Fibroblast of villous mesenchyme (primary cell): Measurements from ENCODE around the gene NRF1. TPM values are rescaled to one million over a fixed set of nuclear protein-coding genes. Genes with fewer than 3 reads are reported as not detected.
"Not testable (repeated sequence)": the region's sequence is repeated elsewhere in the genome, so short reads cannot be mapped to it uniquely, and the experiment has no call there.

ENCODE experiments used
- DNase-seq: peaks from one replicate; pipeline ENCODE4 v3.0.0-alpha.2; 2010; ENCODE audit warnings: low read depth
- H3K4me3 ChIP-seq: 2 replicates; pipeline ENCODE4 v1.5.1; 2011; ENCODE audit warnings: low read depth, mild to moderate bottlenecking, low read length
- CTCF ChIP-seq: IDR thresholded peaks from 2 replicates; pipeline ENCODE4 v1.5.1; 2012; ENCODE audit warnings: low read depth, mild to moderate bottlenecking, low read length; ENCODE audit not compliant: insufficient read depth
- total RNA-seq: library from RNA; depleted of rRNA; stranded (reverse); fragments of >200 nt; gene quantifications from 2 replicates; pipeline ENCODE4 v1.2.3, GENCODE V29; 2012

Gene NRF1
- total RNA-seq, 1 donor, result 12.5 TPM

GRCh38 chr7:129646369-129647021, 35.0 kb downstream of the NRF1 start:
- no peak for TF ChIP-seq CTCF
- DNase-seq, result no peak
- no peak overlapping the region for H3K4me3 ChIP-seq

GRCh38 chr7:129649128-129649690, 37.7 kb downstream of the NRF1 start:
- H3K4me3 ChIP-seq, result no peak overlapping the region
- DNase-seq, result no peak
- TF ChIP-seq CTCF, result no peak

- H3K4me3 ChIP-seq, result no peak overlapping the region
- TF ChIP-seq CTCF, result no peak
- DNase-seq, result no peak
Observed at GRCh38 chr7:129650056-129650758, 38.7 kb downstream of the NRF1 start.

GRCh38 chr7:129652914-129653313, 41.4 kb downstream of the NRF1 start:
- no peak for TF ChIP-seq CTCF
- DNase-seq, result no peak
- H3K4me3 ChIP-seq, result no peak overlapping the region

- no peak for DNase-seq
- TF ChIP-seq CTCF, result no peak
- H3K4me3 ChIP-seq, result no peak overlapping the region
Observed at GRCh38 chr7:129655811-129656210, 44.3 kb downstream of the NRF1 start.

GRCh38 chr7:129657363-129657762, 45.8 kb downstream of the NRF1 start:
- DNase-seq, result no peak
- no peak overlapping the region for H3K4me3 ChIP-seq
- TF ChIP-seq CTCF, result no peak

GRCh38 chr7:129659907-129660306, 48.4 kb downstream of the NRF1 start:
- H3K4me3 ChIP-seq, DNase-seq: not testable (repeated sequence)
